ENCODE measurements around the gene TMCC1.

- TF ChIP-seq, protein P1, sequence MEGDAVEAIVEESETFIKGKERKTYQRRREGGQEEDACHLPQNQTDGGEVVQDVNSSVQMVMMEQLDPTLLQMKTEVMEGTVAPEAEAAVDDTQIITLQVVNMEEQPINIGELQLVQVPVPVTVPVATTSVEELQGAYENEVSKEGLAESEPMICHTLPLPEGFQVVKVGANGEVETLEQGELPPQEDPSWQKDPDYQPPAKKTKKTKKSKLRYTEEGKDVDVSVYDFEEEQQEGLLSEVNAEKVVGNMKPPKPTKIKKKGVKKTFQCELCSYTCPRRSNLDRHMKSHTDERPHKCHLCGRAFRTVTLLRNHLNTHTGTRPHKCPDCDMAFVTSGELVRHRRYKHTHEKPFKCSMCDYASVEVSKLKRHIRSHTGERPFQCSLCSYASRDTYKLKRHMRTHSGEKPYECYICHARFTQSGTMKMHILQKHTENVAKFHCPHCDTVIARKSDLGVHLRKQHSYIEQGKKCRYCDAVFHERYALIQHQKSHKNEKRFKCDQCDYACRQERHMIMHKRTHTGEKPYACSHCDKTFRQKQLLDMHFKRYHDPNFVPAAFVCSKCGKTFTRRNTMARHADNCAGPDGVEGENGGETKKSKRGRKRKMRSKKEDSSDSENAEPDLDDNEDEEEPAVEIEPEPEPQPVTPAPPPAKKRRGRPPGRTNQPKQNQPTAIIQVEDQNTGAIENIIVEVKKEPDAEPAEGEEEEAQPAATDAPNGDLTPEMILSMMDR (conservative IDR thresholded peaks at IDR 0.05; ENCODE audit: low read depth, low read length) = no peak
- TF ChIP-seq EZH2phosphoT487 (IDR thresholded peaks at IDR 0.05; ENCODE audit: borderline replicate concordance, low read length) (no peak), EZH2 (IDR thresholded peaks at IDR 0.05; ENCODE audit: low read length, unreplicated experiment) (no peak)
Observed at GRCh38 chr3:129747992-129748391, 145.5 kb downstream of the TMCC1 start.
